ENCODE data around the gene CCNI. TPM values are rescaled to one million over a fixed set of nuclear protein-coding genes. Genes with fewer than 3 reads are reported as not detected.

The CCNI gene
- total and polyA plus RNA-seq, 4 donors: 36.2 to 87.5 (median 62.3) TPM

GRCh38 chr4:77074381-77074831 lies 1.4 kb downstream of the CCNI start:
- 4% methylated on average over 6 of the region's 6 CpGs for WGBS
- H3K9ac ChIP-seq (ENCODE audit: low read depth in 1 of 2, low read length in 2 of 2): peak overlapping the region in 1 of 2 donors; percentile 85

More at GRCh38 chr4:77074381-77074831, 1.4 kb downstream of the CCNI start:
- no peaks in the 10 kb centered on the region for H3K27me3 ChIP-seq (ENCODE audit: control insufficient read depth in 4 of 4, insufficient read depth in 4 of 4, low read length in 3 of 4)
- no peaks in the 10 kb centered on the region for H3K9me3 ChIP-seq (ENCODE audit: control insufficient read depth in 4 of 4, low read length in 3 of 4)
- peak overlapping the region; percentile 68 to 73 for H3K27ac ChIP-seq (ENCODE audit: low read depth in 1 of 2, low read length in 2 of 2)
- H3K4me1 ChIP-seq (ENCODE audit: control insufficient read depth in 4 of 4, insufficient read depth in 4 of 4, low read length in 3 of 4): peaks cover 4 to 29% (median 25%) of the 10 kb centered on the region in 4 donors
- DNase-seq (ENCODE audit: low spot score): no peak
- no peaks in the 10 kb centered on the region for H3K36me3 ChIP-seq (ENCODE audit: control insufficient read depth in 4 of 4, insufficient read depth in 3 of 4, low read depth in 1 of 4, low read length in 3 of 4)
- H3K4me3 ChIP-seq (ENCODE audit: low read depth in 1 of 3, low read length in 3 of 3): peak overlapping the region; percentile 72 to 91 (median 73)
- TF ChIP-seq ZBTB33 (IDR thresholded peaks at IDR 0.05) (no peak), NR2F2 (IDR thresholded peaks at IDR 0.05) (no peak), SP1 (IDR thresholded peaks at IDR 0.05) (no peak), CTCF (IDR thresholded peaks at IDR 0.05; ENCODE audit: low read depth, low read length, missing input control) (no peak), HNF4A (conservative IDR thresholded peaks at IDR 0.05) (no peak), RAD21 (IDR thresholded peaks at IDR 0.05) (no peak), RXRA (IDR thresholded peaks at IDR 0.05) (no peak), YY1 (IDR thresholded peaks at IDR 0.05) (no peak), EGR1 (IDR thresholded peaks at IDR 0.05; ENCODE audit: low read depth in 2 of 2) (no peak), TAF1 (conservative IDR thresholded peaks at IDR 0.05) (no peak), JUND (IDR thresholded peaks at IDR 0.05) (no peak), FOXA1 (IDR thresholded peaks at IDR 0.05) (no peak), FOXA2 (IDR thresholded peaks at IDR 0.05) (no peak), ATF3 (IDR thresholded peaks at IDR 0.05) (no peak), MAX (IDR thresholded peaks at IDR 0.05) (no peak), GABPA (IDR thresholded peaks at IDR 0.05 in 1 of 2, conservative IDR thresholded peaks at IDR 0.05 in 1 of 2) (no peak), HNF4G (IDR thresholded peaks at IDR 0.05) (no peak), REST (IDR thresholded peaks at IDR 0.05) (no peak)
